ENCODE measurements around the gene PLEKHA6.

PLEKHA6 gene

DNA sequence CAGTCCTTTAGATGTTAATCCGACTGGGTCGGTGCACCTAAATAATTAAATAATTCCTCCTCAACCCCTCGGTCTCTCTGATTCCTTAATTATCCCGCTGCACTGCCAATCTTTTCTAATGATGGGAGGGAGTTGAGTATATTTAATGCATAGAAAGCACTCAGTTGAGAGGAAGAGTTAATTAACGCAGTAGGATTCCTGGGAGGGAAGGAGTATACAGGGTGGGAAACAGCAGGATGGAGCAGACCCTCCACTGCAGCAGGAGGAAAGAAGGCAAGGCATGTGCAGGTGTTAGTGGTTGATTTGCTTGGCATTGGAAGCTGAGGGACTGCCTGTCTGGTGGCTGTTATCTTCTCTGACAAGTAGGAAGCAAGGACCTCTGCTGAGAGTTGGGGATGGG lies 183.7 kb downstream of the PLEKHA6 start:
- FAIRE-seq, result no peak
- no peak for DNase-seq (ENCODE audit: extremely low spot score, insufficient read length, low read depth)

DNA sequence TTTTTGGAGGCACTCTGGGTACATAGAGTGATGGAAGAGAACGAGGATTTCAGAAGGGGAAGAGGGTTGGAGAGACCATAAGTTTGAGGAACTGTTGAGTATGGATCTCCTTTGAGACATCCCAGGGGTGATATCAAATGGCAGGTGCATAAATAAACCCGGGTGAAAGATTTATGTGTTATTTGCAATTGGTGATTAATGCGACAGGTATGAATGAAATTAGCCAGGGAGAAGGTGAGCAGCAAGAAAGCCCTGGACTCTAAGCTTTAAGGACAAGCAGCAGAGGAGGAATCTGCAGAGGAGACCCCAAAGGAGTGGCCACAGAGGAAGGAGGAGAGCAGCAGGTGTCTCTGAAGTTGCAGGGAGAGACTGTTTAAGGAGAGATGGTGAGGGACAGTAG lies 184.8 kb downstream of the PLEKHA6 start:
- FAIRE-seq, result no peak

DNA sequence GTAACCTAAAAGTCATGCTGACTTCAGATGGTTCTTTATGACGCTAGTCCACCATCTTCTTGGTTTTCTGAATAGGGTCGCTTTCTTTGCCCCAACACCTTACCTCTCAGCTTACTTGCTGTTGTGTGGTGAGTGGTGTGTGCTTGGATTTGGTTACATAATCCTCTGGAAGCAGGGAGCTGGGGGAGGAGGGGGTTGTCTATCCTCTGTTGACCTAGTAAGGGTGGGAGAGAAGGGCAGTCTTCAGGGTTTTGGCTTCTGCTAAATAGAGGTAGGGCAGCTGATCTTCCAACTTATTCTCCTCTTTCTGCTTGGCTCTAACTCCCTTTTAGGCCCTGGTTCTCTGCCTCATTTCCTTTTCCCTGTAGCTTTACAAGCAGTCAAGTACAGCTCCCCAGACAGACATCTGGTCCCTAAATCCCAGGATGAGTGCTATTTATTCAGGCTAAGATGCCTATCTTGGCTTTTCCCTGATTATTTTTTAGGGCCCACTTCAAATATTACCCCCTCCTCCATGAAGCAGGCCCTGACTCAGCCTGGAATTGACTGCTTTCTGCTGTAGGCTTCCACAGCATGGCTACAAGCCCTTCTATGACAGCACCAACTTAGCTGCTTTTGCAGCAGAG lies 187.2 kb downstream of the PLEKHA6 start:
- FAIRE-seq, result no peak

More for the DNA sequence above, 184.8 kb downstream of the PLEKHA6 start:
- no peak for DNase-seq (ENCODE audit: extremely low spot score, insufficient read length, low read depth)

DNA sequence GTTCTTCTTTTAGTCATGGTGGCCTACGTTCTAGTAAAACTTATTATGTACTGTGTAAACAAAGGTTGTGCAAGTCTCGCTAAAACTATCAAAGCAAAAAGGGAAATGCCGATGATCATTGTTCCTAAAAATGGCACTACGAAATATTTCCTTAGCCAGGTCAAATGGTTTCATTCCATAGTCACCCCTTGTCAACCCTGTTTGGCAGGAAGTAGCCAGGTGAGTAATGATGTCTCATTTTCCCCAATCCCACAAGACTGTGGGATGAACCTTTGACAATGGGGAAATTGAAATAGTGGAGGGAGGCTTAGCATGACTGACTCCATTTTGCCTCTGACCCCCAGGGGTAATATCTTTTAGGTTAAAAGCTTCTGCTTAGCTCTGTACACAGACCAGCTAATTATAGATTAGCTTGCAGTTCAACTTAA lies 188.0 kb downstream of the PLEKHA6 start:
- DNase-seq (ENCODE audit: extremely low spot score, insufficient read length, low read depth), result no peak
- FAIRE-seq, result no peak

More for the DNA sequence above, 187.2 kb downstream of the PLEKHA6 start:
- no peak for DNase-seq (ENCODE audit: extremely low spot score, insufficient read length, low read depth)

DNA sequence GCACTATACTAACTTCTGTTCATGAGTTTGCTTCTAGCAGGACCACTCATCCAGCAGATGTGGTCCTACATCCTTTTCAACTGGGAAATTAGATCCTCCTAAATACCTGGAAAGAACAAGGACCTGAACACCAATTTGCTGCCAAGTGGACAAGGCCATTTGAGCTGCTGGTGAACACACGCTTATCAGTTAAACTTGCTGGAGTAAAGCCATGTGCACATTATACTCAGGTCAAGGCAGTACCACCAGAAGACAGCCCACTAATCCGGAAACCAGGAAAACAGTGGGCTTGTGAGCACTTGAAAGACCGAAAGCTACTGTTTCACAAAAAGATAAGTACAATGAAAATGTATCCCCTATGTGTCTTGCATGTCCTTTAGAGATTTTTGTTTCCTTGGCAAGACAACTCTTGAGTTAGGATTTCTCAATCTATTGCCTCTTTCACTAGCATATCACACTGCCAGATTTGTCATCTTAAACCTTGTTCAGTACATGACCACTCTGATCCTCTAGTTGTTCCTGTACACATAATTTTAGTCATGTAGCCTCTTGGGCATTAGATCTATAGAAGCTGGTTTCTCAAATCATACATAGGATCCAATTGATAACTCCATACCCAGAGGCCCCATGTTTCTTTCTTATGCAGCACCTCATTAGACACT lies 189.1 kb downstream of the PLEKHA6 start:
- no peak for FAIRE-seq
- DNase-seq (ENCODE audit: extremely low spot score, insufficient read length, low read depth), result no peak

DNA sequence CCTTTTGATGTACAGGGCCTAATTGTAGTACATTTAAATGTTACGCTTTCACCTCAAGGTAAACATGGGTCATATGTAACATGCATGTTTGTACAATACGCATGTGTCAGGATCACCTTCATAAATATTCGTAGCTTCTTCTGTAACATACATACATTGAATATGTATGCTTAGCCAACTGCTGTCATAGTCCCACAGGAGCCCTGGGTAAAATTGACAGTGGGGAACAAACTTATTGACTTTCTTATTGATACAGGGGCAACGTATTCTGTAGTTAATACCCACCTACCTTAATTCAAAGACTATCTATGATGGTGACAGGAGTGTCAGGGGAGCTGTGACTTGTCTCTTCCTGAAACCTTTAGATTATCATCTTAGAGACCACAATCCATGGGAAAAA lies 189.9 kb downstream of the PLEKHA6 start:
- FAIRE-seq, result no peak
- no peak for DNase-seq (ENCODE audit: extremely low spot score, insufficient read length, low read depth)

Data from GM18507 (cell line).